Type B pancreatic cell (in vitro differentiated cells): ENCODE results near the gene MUC13. TPM values are rescaled to one million over a fixed set of nuclear protein-coding genes. Genes with fewer than 3 reads are reported as not detected.

ENCODE experiments used
- DNase-seq: peaks from one replicate; pipeline ENCODE4 v3.0.0; 2021; ENCODE audit warnings: mixed read lengths; ENCODE audit not compliant: unreplicated experiment; ENCODE audit errors: extremely low spot score
- H3K27ac Mint-ChIP-seq: 2 replicates; pipeline ENCODE4 v1.8.0; 2021; ENCODE audit warnings: mild to moderate bottlenecking, mixed read lengths
- H3K27me3 Mint-ChIP-seq: 2 replicates; pipeline ENCODE4 v1.8.0; 2021; ENCODE audit warnings: mixed read lengths
- H3K36me3 Mint-ChIP-seq: 2 replicates; pipeline ENCODE4 v1.8.0; 2021; ENCODE audit warnings: mixed read lengths
- H3K4me1 Mint-ChIP-seq: one replicate; pipeline ENCODE4 v1.8.0; 2021; ENCODE audit warnings: mixed read lengths; ENCODE audit not compliant: unreplicated experiment
- H3K4me3 Mint-ChIP-seq: 2 replicates; pipeline ENCODE4 v1.8.0; 2021; ENCODE audit warnings: mild to moderate bottlenecking, mixed read lengths
- H3K9me3 Mint-ChIP-seq: 2 replicates; pipeline ENCODE4 v1.8.0; 2021; ENCODE audit warnings: mixed read lengths
- CTCF ChIP-seq: fragments of 200-600 bp; sonication (generic); conservative IDR thresholded peaks from 2 replicates; pipeline ENCODE4 v1.5.0; 2021; ENCODE audit warnings: antibody characterized with exemption, mild to moderate bottlenecking
- total RNA-seq: library from RNA; stranded (reverse); gene quantifications from 2 replicates; pipeline ENCODE4 v1.2.1, GENCODE V29; 2021; ENCODE audit warnings: low replicate concordance

MUC13 gene
- total RNA-seq, 1 donor from 2014 or later = 38.3 TPM

DNA sequence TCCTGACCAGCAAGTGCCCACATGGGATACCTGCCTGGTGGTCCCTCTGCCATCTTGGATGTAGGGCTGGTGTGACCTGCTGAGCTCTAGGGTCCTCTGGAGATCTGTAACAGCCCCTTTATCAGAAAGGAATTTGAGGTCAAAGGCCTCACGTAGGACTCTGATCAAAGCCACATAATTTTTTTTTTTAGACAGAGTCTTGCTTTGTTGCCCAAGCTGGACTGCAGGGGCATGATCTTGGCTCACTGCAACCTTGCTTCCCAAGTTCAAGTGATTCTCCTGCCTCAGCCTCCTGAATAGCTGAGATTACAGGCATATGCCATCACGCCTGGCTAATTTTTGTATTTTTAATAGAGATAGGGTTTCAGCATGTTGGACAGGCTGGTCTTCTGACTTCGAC is 56.9 kb downstream of the MUC13 start:
- Mint-ChIP-seq H3K4me3 (no peak overlapping the region), H3K27me3 (no peaks in the 10 kb centered on the region), H3K4me1 (peaks cover 29% of the 10 kb centered on the region), H3K36me3 (peaks cover 5% of the 10 kb centered on the region), H3K9me3 (no peaks in the 10 kb centered on the region), H3K27ac (no peak overlapping the region)
- TF ChIP-seq CTCF = no peak
- DNase-seq = no peak

DNA sequence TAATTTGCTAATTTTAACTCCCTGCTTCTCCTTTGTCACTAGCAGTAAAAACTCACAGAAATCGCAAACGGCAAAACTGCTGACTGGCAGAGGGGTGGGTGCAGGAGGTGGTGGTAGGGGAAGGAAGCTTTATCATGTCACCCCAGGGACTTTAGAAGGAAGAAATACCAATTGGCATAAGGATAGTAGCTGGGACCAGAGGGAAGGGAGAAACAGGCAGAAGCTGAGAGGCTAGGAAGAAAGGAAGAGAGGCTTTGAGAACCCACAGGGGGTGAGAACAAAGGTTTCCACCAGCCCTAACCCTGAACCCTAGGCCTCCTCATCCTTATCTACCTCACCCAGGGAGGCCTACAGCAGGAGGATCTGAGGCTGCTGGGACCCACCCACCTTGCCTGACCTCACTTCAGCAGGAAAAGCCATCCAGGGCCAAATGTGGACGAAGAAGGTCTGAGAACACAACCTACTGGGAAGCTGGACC is 58.1 kb downstream of the MUC13 start:
- TF ChIP-seq CTCF = no peak
- DNase-seq = no peak
- no peak overlapping the region for H3K4me3 Mint-ChIP-seq
- peaks cover 20% of the 10 kb centered on the region for H3K4me1 Mint-ChIP-seq
- no peak overlapping the region for H3K27ac Mint-ChIP-seq
- no peaks in the 10 kb centered on the region for H3K27me3 Mint-ChIP-seq
- peaks cover 3% of the 10 kb centered on the region for H3K36me3 Mint-ChIP-seq
- no peaks in the 10 kb centered on the region for H3K9me3 Mint-ChIP-seq

GRCh38 chr3:124873226-124873625 is 61.3 kb downstream of the MUC13 start:
- Mint-ChIP-seq H3K27me3 (no peaks in the 10 kb centered on the region), H3K36me3 (peaks cover 9% of the 10 kb centered on the region), H3K27ac (no peak overlapping the region), H3K9me3 (no peaks in the 10 kb centered on the region), H3K4me3 (no peak overlapping the region), H3K4me1 (peaks cover 10% of the 10 kb centered on the region)
- no peak for TF ChIP-seq CTCF
- no peak for DNase-seq

- Mint-ChIP-seq H3K27me3 (no peaks in the 10 kb centered on the region), H3K4me3 (no peak overlapping the region), H3K27ac (no peak overlapping the region), H3K36me3 (peaks cover 22% of the 10 kb centered on the region), H3K4me1 (no peaks in the 10 kb centered on the region), H3K9me3 (no peaks in the 10 kb centered on the region)
- no peak for TF ChIP-seq CTCF
- no peak for DNase-seq
Observed at GRCh38 chr3:124867511-124867910, 67.0 kb downstream of the MUC13 start.

- Mint-ChIP-seq H3K27ac (no peak overlapping the region), H3K9me3 (no peaks in the 10 kb centered on the region), H3K4me1 (peaks cover 8% of the 10 kb centered on the region)
Observed at GRCh38 chr3:124862006-124862405, 72.5 kb downstream of the MUC13 start.

More at GRCh38 chr3:124862006-124862405, 72.5 kb downstream of the MUC13 start:
- no peaks in the 10 kb centered on the region for H3K27me3 Mint-ChIP-seq
- no peak for TF ChIP-seq CTCF
- peaks cover 11% of the 10 kb centered on the region for H3K36me3 Mint-ChIP-seq
- no peak for DNase-seq
- H3K4me3 Mint-ChIP-seq = no peak overlapping the region
